IPS-NIHi11 (cell line): Measurements from ENCODE around the gene MSI2.

Source experiments
- DNase-seq: peaks from one replicate; pipeline ENCODE4 v3.0.0; 2012; ENCODE audit warnings: mixed read lengths, low spot score

MSI2 gene

GRCh38 chr17:57246257-57246656 is 10.1 kb upstream of the MSI2 start:
- DNase-seq, result no peak

GRCh38 chr17:57247261-57247660 is 9.1 kb upstream of the MSI2 start:
- DNase-seq, result no peak

DNA sequence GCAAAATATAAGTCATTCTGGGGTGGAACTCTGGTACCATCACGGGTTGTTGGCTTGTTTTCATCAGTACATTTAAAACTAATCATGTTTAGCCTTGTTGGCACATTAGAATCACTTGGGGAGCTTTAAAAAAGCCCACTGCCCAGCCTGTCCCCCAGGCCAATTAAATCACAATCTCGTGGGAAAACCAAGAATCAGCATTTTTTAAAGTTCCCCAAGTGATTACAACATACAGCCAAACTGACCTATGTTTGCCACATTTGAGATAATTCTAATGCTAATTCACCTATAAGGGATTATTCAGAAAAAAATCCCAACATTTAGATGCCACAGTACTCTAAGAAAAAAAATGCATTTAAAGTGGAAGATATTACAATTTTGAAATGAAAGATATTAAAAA is 8.4 kb upstream of the MSI2 start:
- no peak for DNase-seq

DNA sequence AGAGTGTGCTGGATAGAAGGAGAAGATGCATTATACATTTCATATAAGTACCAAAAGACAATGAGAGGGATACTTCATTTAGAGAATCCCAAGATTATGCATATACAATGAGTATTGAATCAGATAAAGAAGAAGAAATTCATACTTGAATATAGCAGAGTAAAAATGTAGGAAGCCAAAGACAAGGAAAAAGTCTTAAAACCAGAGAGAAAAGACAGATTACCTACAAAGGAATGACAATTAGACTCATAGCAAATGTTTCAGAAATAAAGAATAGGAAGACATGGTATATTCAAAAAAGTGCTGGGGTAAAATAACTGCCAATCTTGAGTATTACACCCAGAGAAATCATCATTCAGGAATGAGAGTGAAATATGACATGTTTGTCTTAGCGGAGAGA is 6.8 kb upstream of the MSI2 start:
- no peak for DNase-seq

DNA sequence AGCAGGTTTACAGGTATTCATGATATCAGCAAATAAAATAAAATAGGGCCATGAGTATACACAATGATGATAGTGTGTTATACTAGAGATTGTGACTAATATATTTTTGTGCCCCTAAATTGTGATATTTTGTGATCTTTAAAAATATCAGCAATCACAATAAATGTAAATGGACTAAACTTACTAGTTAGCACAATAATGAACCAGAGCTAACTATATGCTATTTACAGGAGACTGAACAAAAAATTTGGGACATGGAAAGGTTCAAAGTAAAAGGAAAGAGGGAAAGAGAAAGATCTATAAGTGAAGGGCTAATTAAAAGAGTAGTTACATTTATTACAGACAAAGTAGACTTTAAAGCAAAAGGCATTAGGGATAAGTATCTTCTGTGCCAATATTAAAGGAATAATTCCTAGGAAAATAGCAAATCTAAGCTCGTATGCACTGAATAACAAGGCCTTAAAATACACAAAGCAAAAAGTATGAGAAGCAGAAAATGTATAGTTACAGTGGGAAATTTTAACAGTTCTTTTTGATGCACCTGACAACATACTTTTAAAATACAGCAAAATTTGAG is 5.0 kb upstream of the MSI2 start:
- DNase-seq, result no peak

- no peak for DNase-seq
Observed at GRCh38 chr17:57253362-57254065, 2.8 kb upstream of the MSI2 start.

DNA sequence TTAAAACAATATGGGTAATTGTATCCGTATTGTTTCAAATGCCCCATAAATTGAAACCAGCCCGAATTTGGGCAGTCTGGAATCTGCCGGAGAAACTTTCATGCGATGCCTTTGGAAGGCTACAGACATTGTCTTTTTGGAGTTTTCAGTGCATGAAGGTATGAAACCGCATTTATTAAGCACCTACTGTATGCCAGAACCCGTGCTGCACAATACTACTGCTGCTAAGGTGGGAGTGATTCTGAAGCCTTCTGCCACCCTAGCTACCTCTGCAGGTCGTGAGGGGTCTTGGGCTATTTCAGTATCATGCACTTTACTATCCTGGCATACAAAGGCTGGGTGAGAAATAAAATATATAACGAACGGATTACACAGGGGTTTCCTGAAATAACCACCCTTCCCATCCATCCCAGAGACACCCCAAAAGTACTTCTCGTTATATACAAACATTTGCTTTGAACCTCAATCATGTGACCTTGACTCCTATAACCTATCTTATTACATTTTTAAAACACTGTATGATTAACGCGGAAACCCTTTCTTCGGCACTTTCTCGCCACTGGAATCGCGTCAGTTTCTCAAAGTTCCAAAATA is 1.0 kb upstream of the MSI2 start:
- DNase-seq, result no peak

- no peak for DNase-seq
Observed at GRCh38 chr17:57256708-57257112, 387 bp downstream of the MSI2 start.

GRCh38 chr17:57257195-57257894 is 1.0 kb downstream of the MSI2 start:
- DNase-seq, result no peak

DNA sequence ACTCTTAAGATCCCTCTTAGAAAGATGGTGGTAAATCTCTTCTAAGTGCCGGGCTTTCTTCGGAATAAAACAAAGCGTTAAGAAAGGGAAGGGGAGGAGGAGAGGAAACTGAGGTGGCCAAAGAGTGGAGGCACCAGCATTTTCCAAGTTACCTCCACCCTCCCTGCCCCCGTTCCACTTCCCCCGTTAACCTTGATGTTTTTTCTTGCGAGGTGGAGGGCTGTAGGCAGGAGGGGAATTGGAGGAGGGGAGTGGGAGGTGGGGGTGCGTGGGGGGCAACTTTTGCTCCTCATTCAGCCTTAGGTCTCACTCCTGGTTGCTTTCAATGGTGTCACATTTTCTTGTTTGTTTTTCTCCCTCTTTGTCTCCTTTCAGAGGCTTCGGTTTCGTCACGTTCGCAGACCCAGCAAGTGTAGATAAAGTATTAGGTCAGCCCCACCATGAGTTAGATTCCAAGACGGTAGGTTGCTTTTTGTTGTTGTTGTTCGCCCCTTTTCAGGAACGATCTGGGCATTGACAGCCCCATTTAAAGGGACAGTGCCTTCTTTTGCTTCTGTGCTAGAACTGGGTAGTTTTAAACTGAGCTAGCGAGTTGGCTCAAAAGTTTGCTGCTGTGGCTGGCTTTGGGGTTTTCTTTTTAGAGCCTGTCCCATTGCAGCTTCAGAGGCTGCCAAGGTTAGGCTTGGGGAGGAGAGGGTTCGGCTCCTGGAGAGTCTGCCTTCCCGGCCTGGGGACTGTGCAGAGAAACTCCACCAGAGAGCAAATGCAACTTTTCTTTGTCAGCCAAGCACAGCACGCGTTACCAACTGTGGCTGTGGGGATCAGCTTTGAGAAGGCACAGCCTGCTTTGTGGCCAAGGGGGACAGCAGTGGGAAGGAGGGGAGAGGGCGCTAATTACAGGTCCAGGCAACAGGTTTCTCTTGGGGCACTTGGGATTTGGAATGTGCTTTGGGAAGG is 1.9 kb downstream of the MSI2 start:
- DNase-seq, result no peak

- DNase-seq, result no peak
Observed at GRCh38 chr17:57259306-57259705, 3.0 kb downstream of the MSI2 start.

GRCh38 chr17:57259817-57260216 is 3.5 kb downstream of the MSI2 start:
- DNase-seq, result no peak

DNA sequence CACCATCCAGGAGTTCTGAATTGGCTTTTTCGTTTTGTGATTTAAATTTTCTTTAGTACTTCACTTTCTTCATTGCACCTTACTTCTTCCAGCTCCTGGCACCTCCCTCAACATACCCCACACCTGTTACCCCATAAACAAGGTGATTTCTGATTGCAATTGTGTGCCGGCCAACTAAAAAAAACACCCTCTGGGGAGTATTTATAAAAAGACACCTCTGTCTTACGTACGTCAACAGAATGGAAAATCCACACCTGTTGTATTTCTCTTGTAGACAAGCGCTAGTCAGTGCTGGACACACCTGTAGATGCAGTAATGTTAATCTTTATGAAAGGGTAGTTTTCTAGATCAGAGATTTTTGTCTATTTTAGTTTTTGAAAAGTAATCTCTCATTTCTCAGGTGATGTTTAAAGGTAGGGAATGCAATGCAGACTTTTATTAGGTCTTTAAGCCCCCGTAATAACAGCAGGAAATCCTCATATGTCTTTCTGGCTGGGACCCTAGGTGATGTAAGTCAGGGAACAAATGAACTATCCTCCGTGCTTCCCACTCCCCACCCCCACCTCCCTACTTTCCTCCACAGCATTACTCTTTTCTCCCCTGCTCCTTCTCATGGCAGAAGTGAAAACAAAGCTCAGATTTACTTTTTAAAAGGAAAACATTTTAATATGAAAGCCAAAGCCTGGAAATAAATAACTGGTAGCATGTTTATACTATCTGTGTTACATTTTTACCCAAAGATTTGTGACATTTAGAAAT is 4.2 kb downstream of the MSI2 start:
- no peak for DNase-seq

- no peak for DNase-seq
Observed at GRCh38 chr17:57261084-57261461, 4.8 kb downstream of the MSI2 start.

DNA sequence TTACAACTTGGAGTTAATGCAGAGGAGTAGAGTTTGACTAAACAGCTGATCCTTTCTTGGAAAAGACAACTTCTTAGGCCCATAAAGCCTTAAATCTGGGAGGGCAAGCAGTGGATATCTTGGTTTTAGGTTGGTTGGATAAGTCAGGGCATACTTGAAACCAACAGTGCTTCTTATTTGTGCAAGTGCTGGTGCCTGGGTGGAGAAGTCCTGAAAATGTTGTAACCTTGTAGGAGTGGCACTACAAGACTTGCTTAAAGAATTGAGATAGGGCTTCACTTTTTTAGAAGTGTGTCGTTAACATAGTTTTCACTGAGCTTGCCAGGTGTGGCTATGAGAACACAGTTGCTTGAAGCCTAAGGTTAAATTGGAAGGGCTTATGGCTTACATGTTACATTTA is 6.2 kb downstream of the MSI2 start:
- no peak for DNase-seq

DNA sequence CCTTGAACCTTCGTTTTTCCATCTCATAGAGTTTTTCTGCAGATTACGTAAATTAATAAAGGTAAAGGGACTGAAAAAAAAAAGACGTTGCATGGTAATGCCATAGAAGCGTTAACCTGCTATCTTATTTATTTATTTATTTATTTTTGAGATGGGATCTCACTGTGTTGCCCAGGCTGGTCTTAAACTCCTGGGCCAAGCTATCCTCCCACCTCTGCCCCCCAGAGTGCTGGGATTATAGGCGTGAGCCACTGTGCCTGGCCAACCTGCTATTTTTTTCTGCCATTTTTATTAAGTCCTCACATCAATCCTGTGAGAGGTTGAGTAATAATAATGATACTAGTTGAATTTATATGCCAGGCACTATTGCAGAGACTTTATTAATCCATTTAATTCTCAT is 7.9 kb downstream of the MSI2 start:
- DNase-seq, result no peak

DNA sequence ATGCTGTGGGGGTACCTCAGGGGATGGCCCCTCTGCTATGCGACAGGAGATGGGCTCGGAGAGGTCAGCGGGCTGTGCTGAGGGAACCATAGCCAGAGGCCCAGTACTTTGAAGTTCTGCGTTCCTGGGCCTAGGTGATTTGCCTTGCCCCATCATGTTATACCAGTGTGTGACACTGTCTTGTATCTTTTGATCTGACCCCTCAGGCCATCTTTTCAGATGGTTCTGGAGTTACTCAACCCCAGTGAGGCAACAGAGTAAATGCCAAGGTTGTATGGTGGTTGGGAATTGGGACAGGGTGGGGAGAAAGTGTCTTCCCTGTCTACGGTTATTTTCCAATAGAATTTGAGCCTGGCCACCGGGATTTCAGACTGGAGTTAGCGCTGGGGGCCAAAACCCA is 8.5 kb downstream of the MSI2 start:
- no peak for DNase-seq

DNA sequence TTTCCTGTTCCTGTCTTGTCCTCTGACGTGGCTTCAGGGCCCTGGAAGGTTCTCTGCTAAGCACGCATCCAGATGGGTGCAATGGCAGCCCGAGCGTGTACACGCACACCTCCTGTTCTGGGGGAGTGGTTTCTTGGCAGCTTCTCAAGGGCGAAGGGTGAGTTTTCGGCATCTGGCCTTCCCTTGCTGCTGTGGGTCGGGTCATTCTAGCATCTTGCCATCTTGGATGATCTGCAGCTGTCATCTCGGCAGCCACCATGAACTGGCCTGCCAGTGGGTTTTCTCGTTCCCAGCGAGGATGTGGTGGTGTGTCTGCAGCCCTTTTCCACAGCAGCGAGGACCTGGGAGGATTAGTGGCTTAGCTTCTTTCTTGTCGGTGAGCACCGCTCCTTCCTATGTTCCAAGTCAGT is 10.6 kb downstream of the MSI2 start:
- DNase-seq, result no peak

DNA sequence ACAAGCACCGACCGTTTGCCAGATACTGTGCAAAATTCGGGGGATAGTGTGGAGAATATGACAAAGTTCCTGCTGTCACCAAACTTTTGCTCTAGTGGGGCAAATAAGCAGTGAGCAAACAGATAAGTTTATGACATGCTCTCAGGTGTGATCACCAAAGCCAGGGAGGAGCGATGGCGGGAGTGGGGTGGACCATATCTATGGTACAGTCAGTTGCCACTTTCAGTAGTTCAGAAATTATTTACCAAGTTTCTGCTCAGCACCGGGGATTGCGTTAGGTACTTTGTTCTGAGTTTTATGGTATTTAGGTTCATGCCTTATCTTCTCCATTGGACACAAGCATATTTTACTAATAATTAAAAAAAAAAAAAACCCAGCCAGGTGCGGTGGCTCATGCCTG is 11.9 kb downstream of the MSI2 start:
- DNase-seq, result no peak

GRCh38 chr17:57269052-57269451 is 12.7 kb downstream of the MSI2 start:
- no peak for DNase-seq

DNA sequence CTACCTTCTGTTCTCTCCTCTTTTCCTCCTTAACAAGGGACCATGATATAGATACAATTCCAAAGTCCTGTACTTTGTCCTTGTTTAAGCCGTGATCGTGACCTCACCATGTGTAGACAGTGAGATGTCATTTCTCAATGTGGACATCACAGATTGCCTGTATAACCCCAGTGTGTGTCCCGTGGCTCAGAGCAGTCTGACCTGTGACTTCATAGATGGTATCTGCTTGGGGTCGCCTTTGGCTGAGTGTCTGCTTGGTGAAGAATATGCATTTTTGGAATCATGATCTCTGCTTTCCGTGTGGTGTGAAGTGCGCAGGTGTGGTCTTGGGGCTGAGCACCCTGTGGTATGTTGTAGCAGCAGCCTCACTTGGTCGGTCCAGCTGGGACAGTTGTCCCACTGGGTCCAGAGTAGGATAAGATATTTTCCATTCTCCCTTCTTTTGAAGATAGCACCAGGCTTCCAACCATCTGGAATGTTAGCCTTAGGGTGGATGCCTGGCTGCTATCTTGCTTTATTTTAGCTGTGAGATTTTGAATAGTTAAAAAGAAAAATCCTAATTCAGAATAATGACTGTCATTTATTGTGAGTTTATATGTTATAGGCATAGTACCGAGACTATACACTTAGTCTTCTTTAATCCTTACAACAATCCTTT is 13.4 kb downstream of the MSI2 start:
- DNase-seq, result no peak
